PC-9 (cell line): ENCODE data around the gene ROS1. TPM values are rescaled to one million over a fixed set of nuclear protein-coding genes. Genes with fewer than 3 reads are reported as not detected.
A peak's percentile ranks its signal among the peaks of the same experiment; 100 is the strongest.

Experiments
- BruUV-seq: library from RNA; stranded (reverse); fragments of 400-500 nt; replicated peaks from 2 replicates; lab custom pipeline; 2021; lab: Mats Ljungman, UMichigan
- CTCF ChIA-PET: fragments of 300-600 bp; sonication (Branson Sonifier 250); formaldehyde crosslinking; loops from one replicate; lab custom pipeline; 2022; ENCODE audit warnings: antibody characterized with exemption; lab: Charles Lee
- POLR2A ChIA-PET: fragments of 300-600 bp; sonication (Branson Sonifier 250); formaldehyde crosslinking; loops from one replicate; lab custom pipeline; 2022; ENCODE audit warnings: antibody characterized with exemption; ENCODE audit not compliant: unreplicated experiment; lab: Charles Lee
- DNase-seq, 2 experiments: peaks; one replicate each; pipeline versions ENCODE4 v3.0.0 to v3.0.0-alpha.2; 2015 to 2022; ENCODE audit warnings: mixed read lengths in 1 of 2
- H2AFZ ChIP-seq: fragments of 200-600 bp; sonication (generic); 2 replicates; pipeline ENCODE4 v1.8.1; 2017; ENCODE audit warnings: antibody characterized with exemption
- H3F3A ChIP-seq: fragments of 200-600 bp; sonication (generic); 2 replicates; pipeline ENCODE4 v1.8.1; 2017; ENCODE audit warnings: antibody characterized with exemption, mild to moderate bottlenecking, low read depth; ENCODE audit not compliant: insufficient read depth
- H3K27ac ChIP-seq: fragments of 200-600 bp; sonication (generic); 2 replicates; pipeline ENCODE4 v1.6.1; 2016; ENCODE audit warnings: mixed run types
- H3K27me3 ChIP-seq: fragments of 200-600 bp; sonication (generic); 2 replicates; pipeline ENCODE4 v1.6.1; 2016; ENCODE audit warnings: low read depth, mixed run types; ENCODE audit not compliant: insufficient read depth
- H3K36me3 ChIP-seq: fragments of 200-600 bp; sonication (generic); 2 replicates; pipeline ENCODE4 v1.6.1; 2016; ENCODE audit warnings: low read depth, mixed run types
- H3K4me1 ChIP-seq: fragments of 200-600 bp; sonication (generic); replicated peaks from 2 replicates; pipeline ENCODE4 v1.6.1; 2016; ENCODE audit warnings: mixed run types; ENCODE audit not compliant: insufficient read depth
- H3K4me2 ChIP-seq: fragments of 200-600 bp; sonication (generic); 2 replicates; pipeline ENCODE4 v1.6.1; 2017; ENCODE audit warnings: mixed run types
- H3K4me3 ChIP-seq: fragments of 200-600 bp; sonication (generic); 2 replicates; pipeline ENCODE4 v1.6.1; 2016; ENCODE audit warnings: mixed run types
- H3K79me2 ChIP-seq: fragments of 200-600 bp; sonication (generic); 2 replicates; pipeline ENCODE4 v1.6.1; 2017; ENCODE audit warnings: low read depth, mixed run types
- H3K9me2 ChIP-seq: fragments of 200-600 bp; sonication (generic); 2 replicates; pipeline ENCODE4 v1.8.1; 2017; ENCODE audit warnings: mild to moderate bottlenecking; ENCODE audit not compliant: insufficient read depth
- H3K9me3 ChIP-seq: fragments of 200-600 bp; sonication (generic); 2 replicates; pipeline ENCODE4 v1.8.1; 2016; ENCODE audit warnings: low read depth; ENCODE audit not compliant: insufficient read depth
- H4K20me1 ChIP-seq: fragments of 200-600 bp; sonication (generic); 2 replicates; pipeline ENCODE4 v1.8.1; 2017; ENCODE audit not compliant: insufficient read depth
- CTCF ChIP-seq: fragments of 200-600 bp; sonication (generic); conservative IDR thresholded peaks from 2 replicates; pipeline ENCODE4 v1.6.1; 2017; ENCODE audit warnings: mixed run types, antibody characterized with exemption, mild to moderate bottlenecking, moderate library complexity
- EZH2 ChIP-seq: fragments of 200-600 bp; sonication (generic); IDR thresholded peaks from 2 replicates; pipeline ENCODE4 v1.8.0; 2017; ENCODE audit warnings: antibody characterized with exemption, low read depth
- intact Hi-C: fragments of 100-400 bp; cut with micrococcal nuclease; formaldehyde crosslinking; loops from one replicate; pipeline ENCODE4 v1.10.0; 2022; ENCODE audit not compliant: unreplicated experiment
- total RNA-seq: library from RNA; stranded (reverse); gene quantifications from 2 replicates; pipeline ENCODE4 v1.2.3, GENCODE V29; 2021

ROS1 gene
- total RNA-seq, 1 experiment from 2014 or later = not detected

DNA sequence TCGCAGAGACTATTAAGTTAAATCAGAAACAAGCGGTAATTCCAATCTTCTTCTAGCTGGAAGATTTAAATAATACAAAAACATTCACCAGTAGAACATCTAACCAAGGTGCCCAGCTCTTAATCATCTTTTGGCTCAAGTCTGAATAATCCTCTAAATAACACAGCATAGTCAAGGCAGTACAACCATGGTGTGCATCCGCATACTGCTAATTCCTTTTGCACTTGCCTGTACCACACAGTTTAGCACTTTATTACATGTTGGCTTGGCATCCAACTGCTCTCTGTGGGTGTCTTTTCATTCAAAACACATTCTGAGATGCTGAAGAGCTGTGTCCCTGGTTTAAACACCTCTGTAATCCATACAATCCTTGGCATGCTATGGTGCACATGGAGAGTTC is 118.1 kb downstream of the ROS1 start:
- Histone ChIP-seq H2AFZ (no peak overlapping the region), H3K4me2 (no peak overlapping the region), H3K4me3 (no peak overlapping the region), H3K27me3 (no peaks in the 10 kb centered on the region), H3K79me2 (no peaks in the 10 kb centered on the region), H3K27ac (no peak overlapping the region), H3F3A (no peaks in the 10 kb centered on the region), H3K4me1 (no peaks in the 10 kb centered on the region), H3K9me2 (0 out of 2 replicates have a peak, but pooled peaks cover 3% of the 10 kb centered on the region), H4K20me1 (no peaks in the 10 kb centered on the region), H3K36me3 (no peaks in the 10 kb centered on the region), H3K9me3 (no peaks in the 10 kb centered on the region)
- TF ChIP-seq EZH2 = no peak
- TF ChIP-seq CTCF = no peak
- BruUV-seq = no TSS peak
- intact Hi-C loops = no loop called here
- ChIA-PET POLR2A (no interaction called here), CTCF (no interaction called here)
- DNase-seq = no peak

GRCh38 chr6:117306227-117306790 is 119.4 kb downstream of the ROS1 start:
- Histone ChIP-seq H3K9me2 (0 out of 2 replicates have a peak, but pooled peaks cover 3% of the 10 kb centered on the region), H3K27me3 (no peaks in the 10 kb centered on the region), H3K27ac (no peak overlapping the region), H3K4me1 (no peaks in the 10 kb centered on the region), H3F3A (no peaks in the 10 kb centered on the region), H3K9me3 (no peaks in the 10 kb centered on the region), H3K79me2 (no peaks in the 10 kb centered on the region), H3K36me3 (no peaks in the 10 kb centered on the region), H3K4me3 (no peak overlapping the region), H4K20me1 (no peaks in the 10 kb centered on the region), H2AFZ (no peak overlapping the region), H3K4me2 (no peak overlapping the region)
- BruUV-seq = no TSS peak
- no peak for TF ChIP-seq EZH2
- TF ChIP-seq CTCF = no peak
- ChIA-PET CTCF (no interaction called here), POLR2A (no interaction called here)
- peak in 1 of 2 experiments; percentile 3 for DNase-seq
- intact Hi-C loops = no loop called here

- ChIA-PET POLR2A (no interaction called here), CTCF (no interaction called here)
- no peaks in the 10 kb centered on the region for H3K79me2 ChIP-seq
- no peak for TF ChIP-seq EZH2
- H3K27me3 ChIP-seq = no peaks in the 10 kb centered on the region
- H3K36me3 ChIP-seq = no peaks in the 10 kb centered on the region
- H4K20me1 ChIP-seq = no peaks in the 10 kb centered on the region
- BruUV-seq = no TSS peak
- H3K4me3 ChIP-seq = no peak overlapping the region
- no peak overlapping the region for H3K27ac ChIP-seq
- H3K9me3 ChIP-seq = no peaks in the 10 kb centered on the region
- H2AFZ ChIP-seq = no peak overlapping the region
- intact Hi-C loops = no loop called here
- no peaks in the 10 kb centered on the region for H3K4me1 ChIP-seq
- peaks cover 3% of the 10 kb centered on the region; the same call in 1 of the 2 replicates for H3K9me2 ChIP-seq
- no peaks in the 10 kb centered on the region for H3F3A ChIP-seq
- H3K4me2 ChIP-seq = no peak overlapping the region
- DNase-seq = no peak
These were observed 121.3 kb downstream of the ROS1 start for GRCh38 chr6:117304446-117304845.

- CTCF ChIA-PET = no interaction called here
These were observed 122.4 kb downstream of the ROS1 start for GRCh38 chr6:117303323-117303722.

More at GRCh38 chr6:117303323-117303722, 122.4 kb downstream of the ROS1 start:
- Histone ChIP-seq H3K36me3 (no peaks in the 10 kb centered on the region), H2AFZ (no peak overlapping the region), H3K27me3 (no peaks in the 10 kb centered on the region), H4K20me1 (no peaks in the 10 kb centered on the region), H3K79me2 (no peaks in the 10 kb centered on the region), H3K4me1 (no peaks in the 10 kb centered on the region), H3K4me2 (no peak overlapping the region), H3K27ac (no peak overlapping the region), H3F3A (no peaks in the 10 kb centered on the region), H3K9me3 (no peaks in the 10 kb centered on the region), H3K4me3 (no peak overlapping the region), H3K9me2 (peaks cover 3% of the 10 kb centered on the region; the same call in 1 of the 2 replicates)
- no TSS peak for BruUV-seq
- no peak for DNase-seq
- intact Hi-C loops = no loop called here
- POLR2A ChIA-PET = no interaction called here
- TF ChIP-seq CTCF = no peak
- TF ChIP-seq EZH2 = no peak
